ENCODE data around the gene CCDC142. TPM values are rescaled to one million over a fixed set of nuclear protein-coding genes. Genes with fewer than 3 reads are reported as not detected.

CCDC142 gene, protein sequence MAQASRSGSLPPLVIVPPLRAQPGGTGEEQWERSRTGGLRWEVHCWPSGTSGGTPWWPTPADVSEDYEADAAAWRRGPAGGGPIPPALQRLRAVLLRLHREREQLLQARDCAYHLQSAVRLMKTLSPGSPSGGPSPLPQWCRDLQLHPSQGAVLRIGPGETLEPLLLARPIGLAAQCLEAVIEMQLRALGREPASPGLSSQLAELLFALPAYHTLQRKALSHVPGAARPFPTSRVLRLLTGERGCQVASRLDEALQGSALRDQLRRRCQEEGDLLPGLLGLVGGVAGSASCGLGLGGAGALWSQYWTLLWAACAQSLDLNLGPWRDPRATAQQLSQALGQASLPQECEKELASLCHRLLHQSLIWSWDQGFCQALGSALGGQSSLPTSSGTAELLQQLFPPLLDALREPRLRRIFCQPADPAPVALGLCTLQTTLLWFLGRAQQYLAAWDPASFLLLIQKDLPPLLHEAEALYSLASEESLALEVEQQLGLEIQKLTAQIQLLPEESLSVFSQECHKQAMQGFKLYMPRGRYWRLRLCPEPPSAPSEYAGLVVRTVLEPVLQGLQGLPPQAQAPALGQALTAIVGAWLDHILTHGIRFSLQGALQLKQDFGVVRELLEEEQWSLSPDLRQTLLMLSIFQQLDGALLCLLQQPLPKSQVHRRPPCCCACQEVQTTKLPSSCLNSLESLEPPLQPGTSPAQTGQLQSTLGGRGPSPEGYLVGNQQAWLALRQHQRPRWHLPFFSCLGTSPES
- total RNA-seq: 28.7 and 43.6 TPM in 2 replicates

DNA sequence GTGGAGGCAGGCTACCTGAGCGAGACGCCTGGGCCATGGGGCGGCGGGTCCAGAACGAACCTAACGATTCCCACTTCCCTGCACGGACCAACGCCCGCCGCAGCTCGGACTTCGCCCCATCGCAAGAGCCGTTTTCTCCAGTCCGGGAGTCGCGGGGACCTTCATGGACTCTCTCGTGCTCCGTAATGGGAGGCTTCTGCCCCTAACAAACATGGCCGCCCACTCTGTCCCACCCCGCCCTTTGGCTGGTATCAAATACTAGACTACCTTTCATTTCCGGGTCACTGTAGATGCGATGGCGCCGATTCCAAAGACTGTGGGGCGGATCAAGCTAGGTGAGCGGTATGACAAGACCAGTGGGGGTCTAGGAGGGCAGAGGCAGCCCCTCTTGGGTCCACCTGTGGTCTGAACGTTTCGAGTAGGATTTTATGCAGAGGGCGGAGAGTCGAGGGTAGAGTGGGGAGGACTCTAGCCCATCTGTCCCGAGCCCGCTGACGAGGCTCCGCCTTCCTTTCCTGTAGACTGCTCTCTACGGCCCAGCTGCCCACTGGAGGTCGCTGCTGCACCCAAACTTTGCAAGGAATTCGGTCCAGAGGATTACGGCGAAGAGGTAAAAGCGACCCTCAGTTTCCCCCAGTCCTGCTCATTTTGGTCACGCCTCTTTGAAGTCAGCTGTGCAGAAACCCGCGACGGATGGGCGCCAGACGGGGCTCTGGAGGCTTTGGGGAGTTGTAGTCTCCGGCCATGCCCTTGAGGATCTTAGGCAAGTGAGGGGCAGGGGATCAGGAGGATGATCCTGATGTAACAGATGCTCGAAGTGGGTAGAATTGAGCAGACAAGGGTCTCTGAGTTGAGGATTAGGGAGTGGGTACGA is at the start of gene CCDC142, which contains the start of gene TTC31:
TSS of gene CCDC142 (minus strand) at position 198 of the 874 bp plus-strand sequence. CDS start at position 37, 161 bp downstream.
TSS of gene TTC31 (plus strand) at position 281 of the 874 bp plus-strand sequence. CDS start at position 296, 15 bp downstream.

DNA sequence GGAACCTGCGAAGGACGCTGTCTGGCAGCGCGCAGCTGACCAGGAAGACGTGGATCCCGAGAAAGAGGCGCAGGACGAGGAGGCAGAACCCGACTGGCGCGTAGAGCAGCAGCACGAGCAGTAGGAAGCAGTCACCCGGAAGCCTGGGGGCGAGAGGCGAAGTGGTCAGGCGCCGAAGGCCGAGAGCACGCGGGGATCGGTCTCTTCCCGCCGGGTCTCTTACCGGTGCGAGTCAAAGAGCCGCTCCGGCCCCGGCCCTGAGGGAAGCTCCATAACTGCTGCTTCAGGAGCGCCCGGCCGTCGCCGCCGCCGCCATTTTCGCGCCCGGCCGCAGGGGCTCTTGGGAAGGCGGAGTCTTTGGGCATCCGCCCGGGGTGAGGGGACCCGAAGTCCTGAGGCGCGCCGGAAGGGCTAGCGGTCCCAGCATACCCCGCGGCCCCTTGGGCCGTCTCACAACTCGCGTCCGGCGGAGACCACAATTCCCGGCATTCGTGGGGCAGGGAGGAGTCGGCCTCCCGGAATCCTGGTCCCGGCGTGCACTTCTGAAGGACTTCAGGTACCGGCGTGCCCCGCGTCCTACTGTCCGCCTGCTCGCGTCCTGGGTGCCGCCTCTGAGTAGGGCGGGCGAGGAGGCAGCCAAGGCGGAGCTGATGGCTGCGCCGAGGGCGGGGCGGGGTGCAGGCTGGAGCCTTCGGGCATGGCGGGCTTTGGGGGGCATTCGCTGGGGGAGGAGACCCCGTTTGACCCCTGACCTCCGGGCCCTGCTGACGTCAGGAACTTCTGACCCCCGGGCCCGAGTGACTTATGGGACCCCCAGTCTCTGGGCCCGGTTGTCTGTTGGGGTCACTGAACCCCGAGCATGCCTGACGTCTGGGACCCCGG is 46.8 kb upstream of the CCDC142 start, which contains the start of the genes AUP1 and HTRA2:
TSS of gene AUP1 (minus strand) at position 350 of the 882 bp plus-strand sequence. CDS start at position 273, 77 bp downstream.
TSS of gene HTRA2 (plus strand) at position 577 of the 882 bp plus-strand sequence. CDS start at position 651, 74 bp downstream.

DNA sequence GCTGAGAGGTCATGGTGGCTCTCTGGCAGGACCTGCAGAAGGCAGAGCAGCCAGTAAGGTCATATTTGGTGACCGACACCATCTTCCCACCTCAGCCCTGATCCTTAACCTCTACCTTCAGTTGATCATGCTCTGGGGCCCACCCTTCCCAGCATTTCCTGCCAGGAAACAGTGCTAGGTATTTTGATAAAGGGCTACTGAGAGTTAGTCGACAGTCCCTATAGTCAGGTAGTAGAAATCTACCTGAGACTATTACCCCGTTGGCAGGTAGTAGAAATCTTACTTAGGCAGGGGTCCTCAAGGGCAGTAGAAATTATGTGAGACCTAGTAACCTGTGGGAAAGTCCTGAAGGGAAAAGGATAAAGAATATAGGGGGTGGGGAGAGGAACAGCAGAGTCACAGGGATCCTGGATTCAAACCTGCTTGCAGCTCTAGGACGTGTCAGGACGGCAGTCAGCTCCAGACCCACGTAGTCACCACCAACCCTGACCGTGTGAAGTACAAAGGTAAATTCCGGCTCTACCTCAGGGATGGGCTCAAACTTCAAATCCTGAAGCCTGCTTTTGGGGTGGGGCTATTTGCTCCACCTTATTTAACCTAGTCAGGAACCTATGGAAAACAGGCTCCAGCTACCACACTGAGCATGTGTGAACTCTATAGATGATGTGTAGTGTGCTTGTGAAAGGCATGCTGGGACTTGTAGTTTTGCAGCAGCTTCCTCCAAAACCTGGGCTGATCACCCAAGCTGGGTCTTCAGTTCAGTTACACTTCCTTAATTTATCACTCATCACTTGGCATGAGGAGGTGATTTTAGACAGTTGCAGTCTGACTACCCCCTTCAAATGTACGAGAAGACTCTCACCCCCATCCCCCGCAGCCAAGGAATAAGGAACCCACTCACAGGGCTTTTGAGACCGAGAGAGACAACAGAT is 43.2 kb upstream of the CCDC142 start, which contains the start of gene DQX1:
TSS of gene DQX1 (minus strand) at position 515 of the 932 bp plus-strand sequence. CDS start at position 13, 502 bp downstream.

DNA sequence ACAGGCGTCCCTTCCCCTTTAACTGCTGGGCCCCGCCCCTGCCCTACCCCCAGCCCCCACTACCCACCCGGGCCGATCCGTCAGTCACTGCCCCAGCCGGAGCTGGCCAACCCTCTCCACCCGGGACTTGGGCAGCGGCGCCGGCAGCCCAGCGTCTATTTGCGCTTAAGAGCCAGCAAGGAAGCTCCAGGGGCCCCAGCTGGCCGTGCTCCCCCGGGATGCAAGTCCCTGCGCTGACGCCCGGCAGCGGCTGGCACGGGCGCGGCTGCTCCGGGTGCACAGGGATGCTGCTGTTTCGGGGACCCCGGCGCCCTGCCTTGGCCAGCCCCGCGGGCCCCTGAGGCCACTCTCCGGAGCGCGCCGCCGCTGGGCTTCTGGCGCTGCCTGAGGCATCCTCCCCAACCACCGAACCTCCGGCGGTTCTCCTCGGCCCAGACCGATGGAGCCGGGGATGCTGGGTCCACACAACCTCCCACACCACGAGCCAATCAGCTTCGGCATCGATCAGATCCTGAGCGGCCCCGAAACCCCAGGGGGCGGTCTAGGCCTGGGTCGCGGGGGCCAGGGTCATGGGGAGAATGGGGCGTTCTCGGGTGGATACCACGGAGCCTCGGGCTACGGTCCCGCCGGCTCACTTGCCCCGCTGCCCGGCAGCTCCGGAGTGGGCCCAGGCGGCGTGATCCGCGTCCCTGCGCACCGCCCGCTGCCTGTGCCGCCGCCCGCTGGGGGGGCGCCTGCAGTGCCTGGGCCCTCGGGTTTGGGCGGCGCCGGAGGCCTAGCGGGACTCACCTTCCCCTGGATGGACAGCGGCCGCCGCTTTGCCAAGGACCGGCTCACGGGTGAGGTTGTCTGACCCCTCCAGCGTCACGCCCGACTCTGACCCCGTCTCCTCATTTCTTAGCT is 31.8 kb upstream of the CCDC142 start, which contains the start of gene TLX2:
TSS of gene TLX2 (plus strand) at position 83 of the 903 bp plus-strand sequence. CDS start at position 440, 357 bp downstream.

DNA sequence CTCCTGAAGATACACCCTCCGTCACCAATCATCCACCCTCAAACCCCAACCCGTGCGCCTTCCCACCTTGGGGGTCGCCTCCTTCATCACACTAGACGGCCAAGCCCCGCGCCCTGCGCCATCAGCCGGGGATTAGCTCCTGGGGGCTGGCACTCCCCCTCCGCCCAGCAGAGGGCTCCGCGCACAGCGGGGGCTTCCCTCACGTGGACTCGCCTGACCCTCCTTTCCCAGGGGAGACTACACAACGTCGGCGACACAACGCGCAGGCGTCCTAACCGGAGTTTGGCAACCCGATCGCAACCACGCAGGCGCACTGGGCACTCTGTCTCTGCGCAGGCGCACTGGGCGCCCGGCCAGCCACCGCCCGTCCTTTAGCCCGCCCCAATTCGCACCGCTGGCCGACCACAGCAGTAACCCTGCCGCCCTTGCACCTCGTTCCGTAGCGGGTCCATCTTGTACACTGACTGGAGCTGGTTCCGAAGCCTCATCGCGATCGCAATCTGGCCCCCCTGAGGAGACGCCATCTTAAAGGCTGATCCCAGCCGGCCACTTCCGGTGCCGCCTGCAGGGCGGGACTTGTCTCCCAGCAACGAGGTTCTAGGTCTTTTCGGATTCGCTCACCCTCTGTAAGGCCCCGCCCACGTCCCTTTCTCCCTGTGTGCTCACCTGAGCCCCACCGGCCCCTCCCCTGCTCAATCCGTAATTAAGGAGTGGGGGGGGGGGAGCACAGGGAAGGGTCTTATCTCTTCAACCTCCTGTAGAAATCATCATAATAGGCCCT is 24.5 kb upstream of the CCDC142 start, which contains the start of gene PCGF1:
TSS of gene PCGF1 (minus strand) at position 551 of the 781 bp plus-strand sequence. CDS start at position 524, 27 bp downstream.

DNA sequence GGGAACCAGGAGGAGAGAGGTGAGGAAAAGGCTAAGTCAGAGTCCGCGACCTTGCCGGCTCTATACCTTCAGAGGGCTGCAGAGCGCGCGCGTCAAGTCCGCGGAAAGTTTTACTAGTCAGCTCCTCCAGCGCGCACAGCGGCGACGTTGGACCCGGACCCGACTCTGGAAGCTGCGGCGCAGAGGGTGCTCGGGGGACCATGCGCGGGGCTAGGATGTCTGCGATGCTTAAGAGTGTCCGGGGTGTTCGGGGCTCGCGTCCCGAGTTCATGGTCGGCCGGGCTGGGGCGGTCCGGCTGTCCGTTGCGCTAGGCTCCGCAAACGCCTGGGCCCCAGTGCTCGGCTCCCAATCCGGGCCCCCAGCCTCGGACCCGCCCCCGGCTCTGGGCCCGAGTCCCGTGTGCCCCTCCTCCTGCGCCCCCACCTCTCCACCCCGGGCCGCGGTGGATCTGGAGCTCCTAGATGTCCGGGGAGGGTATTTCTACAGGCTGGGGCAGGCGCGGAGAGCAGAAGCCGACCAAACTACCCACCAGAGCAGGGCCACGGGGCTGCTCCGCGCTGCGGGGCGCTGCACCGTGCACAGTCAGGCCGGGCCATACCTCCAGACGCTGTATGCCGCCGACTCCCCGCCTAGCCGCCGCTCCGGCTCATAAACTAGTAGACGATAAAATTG is 16.6 kb upstream of the CCDC142 start, which contains the start of gene LBX2:
TSS of gene LBX2 (minus strand) at position 337 of the 673 bp plus-strand sequence. CDS start at position 271, 66 bp downstream.

DNA sequence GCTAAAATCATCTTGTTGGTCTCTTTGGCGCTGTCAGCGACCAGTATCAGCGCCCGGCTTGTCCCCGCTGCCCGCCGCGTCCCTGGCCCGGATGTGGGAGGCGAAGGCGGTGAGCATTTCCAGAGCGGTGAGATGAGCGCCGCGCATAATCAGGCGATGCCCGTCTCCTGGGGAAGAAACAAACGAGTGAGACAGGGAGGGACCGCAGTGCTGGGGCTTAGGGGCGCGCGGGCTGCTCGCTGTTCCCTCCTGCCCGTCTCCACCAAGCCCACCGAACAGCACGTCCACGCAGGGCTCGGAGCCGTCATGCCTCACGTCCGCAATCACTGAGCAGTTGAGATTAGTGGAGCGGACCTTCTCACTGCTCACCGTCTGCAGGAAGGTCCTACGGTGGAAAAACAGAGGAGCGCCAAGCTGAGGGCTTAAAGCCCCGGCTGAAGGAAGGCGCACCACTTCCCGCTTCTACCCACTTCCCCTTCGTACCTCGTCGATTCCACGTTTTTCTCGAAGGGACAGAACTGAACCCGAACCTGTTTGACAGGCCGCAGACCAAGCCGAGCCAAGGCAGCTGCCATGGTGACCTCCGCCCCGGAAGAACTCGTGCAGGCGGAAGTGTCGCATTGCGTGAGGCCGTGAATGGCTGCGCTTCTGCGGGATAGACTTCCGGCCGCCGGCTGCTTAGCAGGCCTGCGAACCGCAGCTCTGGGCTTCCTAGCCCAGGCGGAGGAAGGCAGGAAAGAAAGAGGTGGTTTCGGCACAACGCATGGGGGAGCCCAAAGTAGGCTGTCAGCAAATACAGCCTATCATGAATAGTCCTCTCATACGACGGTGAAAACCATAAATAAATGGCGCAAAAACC is 10.5 kb downstream of the CCDC142 start, which contains the start of gene MRPL53:
TSS of gene MRPL53 (minus strand) at position 595 of the 859 bp plus-strand sequence. CDS start at position 575, 20 bp downstream.

DNA sequence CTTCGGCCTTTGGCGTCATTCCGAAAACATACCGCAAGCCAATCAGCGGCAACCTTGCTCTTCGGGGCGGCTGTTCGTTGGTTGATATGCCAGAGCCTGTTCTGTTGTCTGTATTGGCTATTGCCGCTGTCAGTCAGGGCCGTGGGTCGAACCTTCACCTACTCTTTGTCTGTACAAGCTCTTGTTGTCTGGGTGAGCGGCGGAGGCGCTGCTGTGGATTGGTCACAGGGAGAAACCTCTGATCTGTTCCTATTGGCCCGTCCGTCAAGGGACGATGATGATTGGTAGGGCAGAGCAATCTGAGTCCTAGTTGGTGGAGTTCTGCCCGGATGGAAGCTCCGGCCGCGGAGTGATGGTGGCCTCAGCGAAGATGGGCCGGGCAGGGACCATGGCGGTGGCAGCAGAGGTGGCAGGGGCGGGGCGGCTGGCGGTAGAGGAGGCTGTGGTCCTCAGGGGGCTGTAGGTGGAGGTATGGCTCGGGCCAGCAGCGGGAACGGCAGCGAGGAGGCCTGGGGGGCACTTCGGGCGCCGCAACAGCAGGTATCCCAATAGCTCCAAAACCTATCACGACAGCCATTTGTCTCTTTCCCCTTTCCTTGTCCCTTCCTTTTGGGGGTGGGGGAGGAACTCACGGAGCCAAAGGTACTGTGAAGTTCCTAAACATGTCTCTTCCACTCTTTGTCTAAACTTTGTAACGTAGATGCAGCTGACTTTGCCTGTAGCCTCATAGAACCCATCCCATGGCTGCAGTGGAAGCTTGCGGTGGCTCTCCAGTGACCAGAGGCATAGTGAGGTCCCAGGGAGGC is 24.5 kb downstream of the CCDC142 start, which contains the start of gene WBP1:
TSS of gene WBP1 (plus strand) at position 307 of the 806 bp plus-strand sequence. CDS start at position 472, 165 bp downstream.

DNA sequence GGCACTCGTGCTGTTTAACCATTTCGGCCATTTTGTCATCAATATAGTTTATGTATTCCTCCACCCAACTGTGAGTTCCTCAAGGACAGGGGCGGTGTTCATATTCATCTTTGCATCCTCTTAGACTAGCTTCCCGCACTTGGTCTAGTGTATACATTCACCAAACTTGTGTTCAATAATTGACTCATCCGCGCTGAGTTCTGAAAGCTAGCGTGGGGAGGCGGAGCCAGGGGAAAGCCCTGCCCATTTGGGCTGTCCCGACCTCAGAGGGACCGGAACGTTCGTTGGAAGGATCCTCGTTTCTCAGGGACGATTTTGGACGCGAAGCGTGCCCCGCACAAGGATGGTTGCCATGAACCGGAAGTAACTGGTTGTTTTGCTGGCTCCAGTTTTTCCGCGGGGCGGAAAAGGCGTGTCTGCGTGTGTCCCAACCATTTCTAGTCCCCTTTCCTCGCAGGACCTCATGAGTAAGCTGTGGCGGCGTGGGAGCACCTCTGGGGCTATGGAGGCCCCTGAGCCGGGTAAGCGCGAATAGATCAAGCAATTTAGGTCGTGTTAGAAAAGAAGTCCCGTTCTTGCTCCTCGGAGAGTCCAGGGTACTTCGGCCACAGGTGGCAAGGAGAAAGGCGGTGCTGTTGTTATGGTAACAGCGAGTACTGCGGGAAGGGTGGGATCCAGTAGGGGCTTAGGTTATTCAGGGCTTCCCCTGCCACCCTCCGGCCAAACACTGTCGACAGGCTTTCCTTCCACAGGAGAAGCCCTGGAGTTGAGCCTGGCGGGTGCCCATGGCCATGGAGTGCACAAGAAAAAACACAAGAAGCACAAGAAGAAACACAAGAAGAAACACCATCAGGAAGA is 27.9 kb downstream of the CCDC142 start, which contains the start of gene INO80B:
TSS of gene INO80B (plus strand) at position 434 of the 858 bp plus-strand sequence. CDS start at position 464, 30 bp downstream.

DNA sequence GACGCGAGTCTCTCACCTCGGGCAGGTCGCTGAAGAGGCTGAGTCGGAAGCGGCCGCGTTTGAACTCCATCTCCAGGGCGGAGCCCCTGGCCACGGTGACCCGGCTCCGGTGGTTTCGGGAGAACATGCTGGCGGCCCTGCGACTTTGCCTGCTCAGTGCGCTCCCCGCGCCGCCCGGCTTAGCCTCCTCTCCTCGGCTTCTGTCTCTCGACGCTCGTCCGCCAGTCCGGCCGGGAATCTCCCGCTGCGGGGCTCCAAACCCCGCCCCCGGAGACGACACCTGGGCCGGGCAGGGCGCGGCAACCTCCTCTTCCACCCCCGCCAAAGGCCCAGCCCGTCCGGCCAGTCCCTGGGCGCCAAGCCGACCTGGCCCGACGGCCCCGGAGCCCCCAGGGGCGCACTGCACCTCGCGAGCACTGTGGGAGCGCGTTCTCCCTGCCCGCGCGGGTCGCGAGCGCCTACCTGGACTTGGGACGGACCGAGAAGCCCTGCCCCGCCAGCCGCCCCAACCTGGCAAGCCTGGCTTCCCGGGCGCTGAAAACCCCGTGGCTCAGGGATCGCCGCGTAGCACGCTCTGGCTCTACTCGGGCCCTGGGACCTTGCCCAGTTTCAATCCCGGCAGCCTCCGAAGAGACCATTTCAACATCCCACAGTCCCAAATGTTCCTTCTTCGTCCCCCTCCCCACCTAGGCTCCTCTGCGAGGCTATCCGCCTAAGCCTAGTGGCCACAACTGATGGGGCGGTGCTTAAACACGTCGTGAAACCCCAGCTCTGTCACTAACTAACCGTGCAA is 40.9 kb downstream of the CCDC142 start, which contains the start of gene RTKN:
TSS of gene RTKN (minus strand) at position 248 of the 793 bp plus-strand sequence. CDS start at position 127, 121 bp downstream.

